HPDE6-E6E7 (cell line): ENCODE results near the gene MAPK1.
"Not testable (repeated sequence)": the region's sequence is repeated elsewhere in the genome, so short reads cannot be mapped to it uniquely, and the experiment has no call there.

ENCODE experiments used
- DNase-seq: peaks from one replicate; pipeline ENCODE4 v3.0.0; 2011; ENCODE audit warnings: missing footprints; ENCODE audit errors: extremely low spot score

Gene MAPK1

DNA sequence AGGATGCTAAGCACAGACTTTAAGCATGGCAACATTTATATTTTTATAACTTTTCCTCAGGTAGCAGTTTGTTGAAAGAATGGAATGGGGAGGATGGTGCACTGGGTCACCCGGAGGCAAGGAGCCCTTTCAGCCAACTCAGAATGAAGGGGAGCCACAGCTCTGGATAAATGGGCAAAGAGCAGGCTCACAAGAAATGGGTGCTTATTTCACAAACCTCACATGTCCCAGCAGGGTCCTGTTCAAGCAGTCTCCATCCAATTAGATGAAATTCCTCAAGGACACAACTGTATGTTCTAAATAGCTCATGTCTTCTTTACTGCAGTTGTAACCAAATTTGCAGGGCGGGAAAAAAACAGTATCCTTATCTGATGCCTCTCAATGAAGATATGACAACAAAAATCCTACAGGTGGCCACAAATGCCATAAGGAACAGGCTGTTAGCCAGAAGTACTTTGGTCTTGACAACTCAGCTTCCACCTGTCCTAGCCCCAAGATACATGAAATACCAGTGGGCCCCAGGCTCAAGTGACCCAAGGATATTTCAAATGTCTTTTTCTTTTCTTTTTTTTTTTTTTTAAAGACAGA, 48.2 kb downstream of the MAPK1 start:
- no peak for DNase-seq

DNA sequence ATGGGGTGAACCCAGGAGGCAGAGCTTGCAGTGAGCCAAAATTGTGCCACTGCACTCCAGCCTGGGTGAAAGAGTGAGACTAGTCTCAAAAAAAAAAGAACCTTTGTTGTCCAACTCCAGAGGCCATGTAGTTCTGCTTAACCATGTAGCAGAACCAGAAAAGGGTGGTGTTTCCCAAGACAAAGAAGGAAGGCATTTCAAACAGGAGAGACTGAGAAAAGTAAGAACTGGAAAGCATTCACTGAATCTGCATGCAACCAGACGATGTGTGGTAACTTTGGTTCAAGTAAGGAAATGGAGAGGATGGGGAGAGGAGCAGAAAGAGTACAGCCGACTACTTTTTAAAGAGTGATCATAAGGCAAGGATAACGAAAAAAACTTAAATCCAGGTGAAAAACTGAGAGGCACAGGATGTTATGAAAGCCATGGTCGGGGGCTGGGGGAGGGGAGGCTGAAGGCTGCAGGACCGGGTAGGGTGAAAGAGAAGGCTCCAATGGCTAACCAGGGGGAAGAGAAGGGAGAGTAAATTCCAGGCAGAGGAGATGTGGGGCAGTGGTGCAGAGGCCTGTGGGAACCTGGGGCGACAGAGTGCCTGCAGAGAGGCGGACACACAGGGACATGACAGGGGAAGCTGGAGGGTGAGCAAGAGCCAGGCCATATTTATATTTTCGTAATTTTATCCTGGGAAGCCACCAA, 48.8 kb downstream of the MAPK1 start:
- no peak for DNase-seq

DNA sequence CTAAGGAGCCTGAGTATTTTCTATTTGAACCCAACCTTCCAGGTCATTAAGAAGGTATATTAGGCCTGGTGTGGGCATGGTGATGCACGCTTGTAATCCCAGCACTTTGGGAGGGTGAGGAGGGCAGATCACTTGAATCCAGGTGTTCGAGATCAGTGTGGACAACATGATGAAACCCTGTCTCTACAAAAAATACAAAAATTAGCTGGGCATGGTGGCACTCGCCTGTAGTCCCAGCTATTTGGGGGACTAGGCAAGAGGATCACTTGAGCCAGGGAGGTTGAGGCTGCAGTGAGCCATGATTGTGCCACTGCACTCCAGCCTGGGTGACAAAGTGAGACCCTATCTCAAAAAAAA, 50.0 kb downstream of the MAPK1 start:
- not testable (repeated sequence) for DNase-seq

DNA sequence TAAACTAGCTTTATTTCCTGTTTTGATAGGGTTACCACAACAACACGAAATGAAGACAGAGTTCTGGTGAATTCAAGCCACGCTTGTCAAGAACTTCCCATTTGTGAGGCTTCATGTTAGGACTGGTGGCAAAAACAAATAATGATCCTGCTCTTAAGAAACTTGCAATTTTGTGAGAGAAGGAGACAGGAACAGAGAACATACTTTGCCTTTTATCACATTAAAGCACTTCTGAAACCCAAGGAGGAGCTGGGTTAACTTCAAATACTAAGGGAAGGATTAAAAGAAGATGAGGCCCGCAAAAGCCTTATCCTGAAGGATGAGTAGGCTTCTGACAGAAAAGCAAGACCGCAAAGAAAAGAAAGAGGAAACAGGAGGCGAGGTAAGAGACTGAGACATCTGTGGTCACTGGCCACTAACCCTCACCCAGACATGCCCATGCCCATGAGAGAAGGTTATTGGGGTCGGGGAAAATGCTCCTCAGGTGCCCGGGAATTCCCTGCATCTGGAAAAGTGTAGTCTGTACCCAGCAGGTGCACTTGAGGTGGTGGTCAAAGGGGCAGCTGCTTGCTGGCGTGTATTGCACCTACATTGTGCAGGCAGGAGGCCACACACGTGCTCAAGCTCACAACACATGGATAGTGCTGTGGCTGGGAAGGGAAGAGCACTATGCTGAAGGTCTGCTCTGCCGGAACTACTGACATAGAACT, 50.5 kb downstream of the MAPK1 start:
- DNase-seq, result peak; percentile 87

DNA sequence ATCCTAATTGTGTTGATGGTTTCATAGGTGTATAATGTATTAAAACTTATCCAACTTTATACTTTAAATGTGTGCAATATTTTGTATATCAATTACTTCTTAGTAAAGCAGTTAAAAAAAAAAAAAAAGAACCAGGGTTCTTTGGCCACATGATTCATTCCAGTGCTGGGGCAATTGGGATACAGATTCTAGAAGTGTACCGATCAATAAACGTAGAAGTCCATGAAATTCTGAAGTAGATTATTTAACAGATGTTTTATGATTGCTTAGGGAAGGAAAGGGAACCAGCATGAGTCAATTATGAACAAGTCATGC, 51.0 kb downstream of the MAPK1 start:
- no peak for DNase-seq

DNA sequence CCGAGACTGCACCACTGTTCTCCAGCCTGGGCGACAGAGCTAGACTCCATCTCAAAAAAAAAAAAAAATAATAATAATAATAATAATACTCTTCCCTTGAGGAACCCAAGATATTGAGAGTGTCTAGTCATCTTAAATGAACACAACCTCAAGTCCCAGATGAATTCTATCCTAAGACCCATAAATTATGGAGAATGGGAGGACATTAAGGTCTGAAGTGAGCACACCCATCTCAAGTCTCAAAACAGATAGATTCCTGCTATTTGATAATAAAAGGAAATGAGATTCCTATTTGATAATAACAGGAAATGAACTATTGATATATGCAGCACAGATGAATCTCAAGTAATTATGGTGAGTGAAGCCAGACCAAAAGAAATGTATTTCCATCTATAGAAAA, 51.5 kb downstream of the MAPK1 start:
- DNase-seq, result no peak

DNA sequence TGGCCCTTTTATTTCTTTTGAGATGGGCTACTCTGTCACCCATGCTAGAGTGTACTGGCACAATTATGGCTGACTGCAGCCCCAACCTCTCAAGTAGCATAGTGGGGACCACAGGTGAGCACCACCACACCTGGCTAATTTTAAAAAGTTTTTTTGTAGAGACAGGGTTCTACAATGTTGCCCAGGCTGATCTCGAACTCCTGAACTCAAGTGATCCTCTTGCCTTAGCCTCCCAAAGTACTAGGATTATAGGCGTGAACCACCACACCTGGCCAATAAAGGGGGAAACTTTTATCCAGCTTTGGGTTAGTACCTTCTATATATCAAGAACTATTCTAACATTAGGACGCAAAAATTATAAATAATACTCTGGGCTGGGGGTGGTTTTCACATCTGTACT, 52.1 kb downstream of the MAPK1 start:
- DNase-seq, result no peak

DNA sequence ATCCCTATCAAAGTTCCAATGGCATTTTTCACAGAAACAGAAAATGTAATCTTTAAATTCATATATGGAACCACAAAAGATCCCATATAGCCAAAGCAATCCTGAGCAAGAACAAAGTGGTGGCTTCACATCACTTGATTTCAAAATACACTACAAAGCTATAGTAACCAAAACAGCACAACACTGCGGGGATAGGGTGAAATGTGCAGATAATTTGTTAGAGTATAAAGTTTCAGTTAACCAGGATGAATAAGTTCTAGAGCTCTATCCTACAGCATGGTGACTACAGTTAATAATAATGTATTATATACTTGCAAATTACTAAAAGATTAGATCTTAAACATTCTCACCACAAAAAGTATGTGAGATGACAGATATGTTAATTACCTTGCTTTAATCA, 55.5 kb downstream of the MAPK1 start:
- no peak for DNase-seq

DNA sequence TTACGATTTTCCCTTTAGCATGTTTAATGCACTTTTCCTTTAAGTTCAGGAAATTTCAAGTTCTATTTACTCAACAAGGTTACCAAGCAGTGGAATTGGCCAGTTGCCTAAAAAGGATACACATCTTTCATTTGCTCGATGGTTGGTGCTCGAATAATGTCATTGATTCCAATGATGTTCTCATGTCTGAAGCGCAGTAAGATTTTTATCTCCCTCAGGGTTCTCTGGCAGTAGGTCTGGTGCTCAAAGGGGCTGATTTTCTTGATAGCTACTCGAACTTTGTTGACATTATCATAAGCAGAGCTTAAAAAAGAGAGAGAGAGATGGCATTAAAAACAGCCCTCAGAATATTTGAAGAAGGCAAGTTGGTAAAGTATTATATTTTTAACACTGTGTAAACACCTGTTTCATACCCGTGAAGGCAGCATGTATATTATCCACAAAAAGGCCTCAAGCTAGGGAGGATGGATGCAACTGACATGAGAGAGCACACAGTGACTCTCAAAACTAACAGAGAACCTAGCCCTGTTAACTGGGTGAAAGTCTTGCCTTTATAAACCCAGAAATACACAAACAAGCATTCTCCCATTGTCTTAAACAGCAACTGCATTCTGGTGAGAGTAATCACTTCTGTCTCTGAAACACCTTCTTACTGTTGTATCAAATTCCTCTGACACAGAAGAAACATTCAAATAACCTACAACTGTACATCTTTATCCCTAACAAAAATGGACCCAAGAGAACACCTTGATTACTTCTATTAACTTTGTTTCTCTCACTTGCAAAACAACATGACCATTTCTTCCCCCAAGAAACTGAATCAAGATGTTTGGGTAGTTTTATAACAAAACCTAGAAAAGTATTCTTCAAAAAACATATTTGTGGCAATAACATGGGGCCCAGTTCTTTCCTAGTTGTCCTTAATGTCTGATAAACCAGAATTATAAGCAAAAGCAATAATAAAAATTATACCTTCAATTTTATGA, 59.6 kb downstream of the MAPK1 start:
- no peak for DNase-seq

DNA sequence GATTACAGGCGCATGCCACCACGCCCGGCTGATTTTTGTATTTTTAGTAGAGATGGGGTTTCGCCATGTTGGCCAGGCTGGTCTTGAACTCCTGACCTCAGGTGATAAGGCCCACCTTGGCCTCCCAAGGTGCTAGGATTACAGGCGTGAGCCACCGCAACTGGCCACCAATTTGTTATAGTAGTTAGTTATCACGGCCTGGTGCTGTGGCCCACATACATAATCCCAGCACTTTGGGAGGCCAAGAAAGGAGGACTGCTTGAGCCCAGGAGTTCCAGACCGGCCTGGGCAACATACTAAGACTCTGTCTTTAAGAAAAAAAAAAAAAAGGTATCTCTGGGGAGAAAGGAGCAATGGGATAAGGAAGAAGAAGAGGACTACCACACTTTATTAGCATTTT, 62.1 kb downstream of the MAPK1 start:
- not testable (repeated sequence) for DNase-seq

DNA sequence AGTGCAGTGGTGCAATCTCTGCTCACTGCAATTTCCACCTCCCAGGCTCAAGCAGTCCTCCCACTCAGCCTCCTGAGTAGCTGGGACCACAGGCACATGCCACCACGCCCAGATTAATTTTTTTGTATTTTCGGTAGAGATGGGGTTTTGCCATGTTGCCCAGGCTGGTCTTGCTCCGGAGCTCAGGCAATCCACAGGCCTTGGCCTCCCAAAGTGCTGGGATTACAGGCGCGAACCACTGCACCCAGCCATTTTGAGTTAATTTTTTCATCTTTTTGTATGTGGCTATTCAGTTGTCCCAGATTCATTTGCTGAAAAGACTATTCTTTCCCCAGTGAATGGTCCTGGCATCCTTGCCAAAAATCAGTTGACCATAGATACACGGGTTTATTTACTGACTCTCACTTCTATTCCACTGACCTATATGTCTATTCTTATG, 63.6 kb downstream of the MAPK1 start:
- DNase-seq, result no peak

DNA sequence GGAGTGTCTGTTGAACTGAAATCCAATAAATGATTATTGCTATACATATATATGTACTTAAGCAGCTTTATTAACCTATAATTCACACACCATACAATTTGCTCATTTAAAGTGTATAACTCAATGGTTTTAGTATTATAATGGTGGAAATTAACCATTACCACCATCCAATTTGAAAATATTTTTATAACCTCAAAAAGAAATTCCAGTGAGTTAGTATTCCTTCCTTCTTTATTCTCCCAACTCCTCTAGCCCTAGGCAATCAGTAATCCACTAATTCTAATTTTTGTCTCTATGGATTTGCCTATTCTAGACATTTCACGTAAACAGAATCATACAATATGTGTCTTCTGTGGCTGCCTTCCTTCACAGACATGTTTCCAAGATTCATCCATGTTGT, 64.8 kb downstream of the MAPK1 start:
- no peak for DNase-seq

DNA sequence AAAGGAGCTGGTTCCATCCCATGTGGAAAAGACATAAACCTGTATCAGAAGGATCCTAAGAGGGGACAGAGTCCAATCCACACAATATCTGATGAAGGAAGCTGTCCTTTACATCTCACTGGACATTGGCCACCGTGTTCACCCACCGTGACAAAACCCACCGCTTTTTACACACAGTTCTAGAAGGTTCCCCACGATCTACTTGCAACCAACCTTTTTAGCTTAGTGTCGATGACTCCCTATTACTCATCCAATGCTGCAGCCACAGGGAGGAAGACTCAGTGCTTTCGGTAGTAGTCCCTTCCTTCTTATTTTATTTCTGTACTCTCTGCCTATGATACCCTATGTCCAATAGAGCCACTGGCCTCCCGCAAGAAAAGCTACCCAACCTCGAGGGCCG, 65.4 kb downstream of the MAPK1 start:
- DNase-seq, result no peak

DNA sequence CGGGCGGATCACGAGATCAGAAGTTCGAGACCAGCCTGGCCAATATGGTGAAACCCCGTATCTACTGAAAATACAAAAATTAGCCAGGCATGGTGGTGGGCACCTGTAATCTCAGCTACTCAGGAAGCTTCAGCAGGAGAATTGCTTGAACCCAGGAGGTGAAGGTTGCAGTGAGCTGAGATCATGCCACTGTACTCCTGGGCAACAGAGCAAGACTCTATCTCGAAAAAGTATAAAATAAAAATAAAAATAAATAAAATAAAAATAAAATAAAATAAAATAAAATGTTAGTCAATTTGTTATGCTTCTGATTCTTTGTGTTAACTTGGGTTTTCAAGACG, 66.2 kb downstream of the MAPK1 start:
- not testable (repeated sequence) for DNase-seq

DNA sequence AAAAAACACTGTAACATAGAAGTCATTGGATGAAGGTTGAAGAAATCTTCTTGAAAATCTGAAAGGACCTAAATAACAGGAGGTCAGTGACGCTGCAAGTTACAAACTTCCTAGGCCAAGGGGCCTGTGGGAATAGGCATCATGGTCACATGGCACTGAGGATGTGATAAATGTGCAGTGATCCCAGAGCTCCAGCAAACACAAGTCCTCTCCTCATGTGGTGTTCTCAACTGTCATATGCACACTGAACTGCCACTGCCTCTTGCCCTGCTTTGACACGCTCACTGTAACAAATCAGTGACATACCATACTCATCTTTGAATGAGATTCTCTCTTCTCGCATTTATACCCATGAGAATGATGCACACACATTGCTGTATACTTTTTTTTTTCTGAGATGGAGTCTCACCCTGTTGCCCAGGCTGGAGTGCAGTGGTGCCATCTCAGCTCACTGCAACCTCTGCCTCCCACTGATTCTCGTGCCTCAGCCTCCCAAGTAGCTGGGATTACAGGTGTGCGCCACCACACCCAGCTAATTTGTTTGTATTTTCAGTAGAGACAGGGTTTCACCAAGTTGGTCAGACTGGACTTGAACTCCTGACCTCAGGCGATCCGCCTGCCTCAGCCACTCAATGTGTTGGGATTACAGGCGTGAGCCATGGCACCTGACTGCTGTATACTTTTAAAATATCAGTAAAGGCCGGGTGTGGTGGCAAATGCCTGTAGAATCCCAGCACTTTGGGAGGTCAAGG, 66.7 kb downstream of the MAPK1 start:
- no peak for DNase-seq

DNA sequence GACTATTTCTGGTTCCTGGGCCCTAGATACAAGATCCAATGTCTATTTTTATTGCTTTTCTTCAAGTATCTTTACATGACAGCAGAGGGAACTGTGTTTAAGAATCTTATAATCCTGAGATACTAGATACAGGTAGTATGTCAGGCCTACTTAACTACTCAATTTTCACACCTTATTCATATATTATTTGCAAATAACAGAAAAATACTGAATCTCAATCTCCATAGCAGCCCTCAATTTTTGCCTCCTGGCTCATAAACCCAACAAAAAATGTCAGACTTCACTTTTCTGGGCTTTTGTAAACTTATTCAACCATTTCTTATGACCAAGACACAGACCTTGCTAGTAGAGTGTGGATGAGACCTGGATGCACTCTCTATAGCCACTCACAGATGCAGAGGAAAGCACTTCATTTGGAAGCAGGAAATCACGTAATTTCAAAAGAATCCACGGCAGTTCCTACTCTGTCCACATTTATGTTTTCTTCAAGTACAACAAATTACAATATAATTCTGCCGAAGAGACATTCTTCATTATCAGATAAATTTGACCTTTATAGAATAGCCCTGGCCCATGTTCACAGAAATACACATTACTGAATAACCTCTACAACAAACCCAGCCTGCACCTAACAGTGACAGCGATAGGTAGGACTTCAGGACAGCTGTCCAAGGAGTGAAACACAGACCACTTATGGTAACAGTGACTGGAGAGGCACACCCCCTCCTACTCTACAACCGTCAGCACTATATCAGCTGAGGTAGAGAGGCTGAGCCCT, 69.8 kb downstream of the MAPK1 start:
- no peak for DNase-seq

DNA sequence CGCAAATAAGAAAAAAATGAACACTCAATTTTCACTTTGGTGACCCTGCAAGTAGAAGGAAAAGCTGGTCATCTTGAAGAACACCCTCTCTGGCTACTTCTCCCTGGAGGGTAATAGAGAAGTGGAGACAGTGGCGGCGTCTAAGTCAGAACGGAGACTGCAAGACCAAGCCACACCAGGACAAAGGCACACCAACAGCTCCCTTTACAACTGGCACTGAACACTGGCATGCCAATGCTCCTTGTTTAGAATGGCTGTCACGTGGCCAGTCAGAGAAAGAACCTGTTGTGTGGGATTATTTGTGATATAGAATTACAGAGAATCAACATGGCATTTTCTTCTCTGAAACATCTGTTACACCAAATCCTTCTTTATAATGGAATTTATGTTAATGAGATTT, 70.6 kb downstream of the MAPK1 start:
- no peak for DNase-seq

DNA sequence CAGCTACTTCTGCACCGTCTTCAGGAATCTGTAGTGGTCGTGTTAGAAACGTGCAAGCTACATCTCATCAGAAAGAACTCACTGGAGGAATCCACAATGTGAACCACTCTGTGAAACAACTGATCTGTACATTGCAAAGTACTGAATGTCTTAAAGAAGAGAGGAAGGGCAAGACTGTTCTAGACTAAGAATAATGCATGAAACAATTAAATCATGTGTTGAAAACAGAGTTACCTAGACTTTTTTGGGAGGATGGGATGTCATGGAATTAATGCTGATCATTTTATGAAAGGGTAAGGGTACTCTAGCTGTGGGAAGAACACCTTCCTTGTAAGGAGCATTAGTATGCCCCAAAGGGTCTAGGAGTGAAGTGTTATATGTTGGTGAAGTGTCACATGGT, 71.2 kb downstream of the MAPK1 start:
- DNase-seq, result no peak

DNA sequence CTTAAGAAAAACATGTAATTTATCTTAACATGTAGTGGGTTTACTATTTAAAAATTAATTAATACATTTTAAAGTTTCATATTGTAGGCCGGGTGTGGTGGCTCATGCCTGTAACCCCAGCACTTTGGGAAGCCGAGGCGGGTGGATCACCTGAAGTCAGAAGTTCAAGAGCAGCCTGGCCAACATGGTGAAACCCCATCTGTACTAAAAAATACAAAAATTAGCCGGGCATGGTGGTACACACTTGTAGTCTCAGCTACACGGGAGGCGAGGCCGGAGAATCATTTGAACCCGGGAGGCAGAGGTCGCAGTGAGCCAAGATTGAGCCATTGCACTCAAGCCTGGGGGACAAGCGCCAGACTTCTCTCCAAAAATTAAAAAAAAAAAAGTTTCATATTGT, 73.7 kb downstream of the MAPK1 start:
- DNase-seq, result not testable (repeated sequence)

DNA sequence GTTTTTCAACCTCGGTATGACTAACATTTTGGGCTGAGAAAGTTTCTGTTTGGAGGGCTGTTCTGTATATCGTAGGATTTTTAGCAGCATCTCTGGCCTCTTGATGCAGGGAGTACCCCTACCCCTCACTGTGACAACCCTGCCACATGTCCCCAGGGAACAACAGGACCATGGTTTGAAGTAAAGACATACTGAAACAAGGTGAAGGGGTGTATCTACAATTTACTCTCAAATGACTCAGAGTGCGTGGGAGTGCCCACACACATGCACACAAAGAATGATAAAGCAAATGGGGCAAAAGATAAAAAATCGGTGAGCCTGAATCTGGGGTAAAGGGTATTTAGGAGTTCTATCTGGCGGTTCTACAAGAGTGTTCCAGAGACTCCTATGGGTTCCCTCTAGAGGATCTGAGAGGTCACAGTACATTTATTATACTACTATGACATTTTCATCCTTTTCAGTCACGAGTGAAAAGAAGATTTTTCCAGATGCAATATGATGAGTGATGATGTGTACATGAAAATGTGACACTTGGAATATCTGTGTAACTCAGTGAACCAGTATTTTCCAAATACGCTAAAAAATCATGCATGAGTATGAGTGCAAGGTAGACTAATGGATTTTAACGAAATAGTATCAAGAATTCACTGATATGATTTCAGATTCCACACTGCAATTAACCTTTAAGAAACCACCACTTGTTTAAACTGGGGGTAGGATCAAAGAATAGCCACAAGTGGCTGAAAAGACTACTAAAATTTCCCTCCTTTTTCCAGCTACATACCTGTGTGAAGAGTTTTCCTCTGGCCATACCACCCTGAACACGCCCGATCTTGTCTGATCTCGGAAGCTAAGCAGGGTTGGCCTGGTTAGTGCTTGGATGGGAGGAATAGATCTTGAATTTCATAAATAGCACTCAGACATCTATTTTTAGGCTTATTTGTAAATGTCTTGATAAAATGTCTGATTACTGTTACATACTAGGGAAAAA, 75.5 kb downstream of the MAPK1 start:
- no peak for DNase-seq
